ENCODE data around the gene NOG.

NOG gene

GRCh38 chr17:56594320-56595107 is 1.0 kb downstream of the NOG start:
- H3K36me3 Mint-ChIP-seq (ENCODE audit: low read depth), result no peaks in the 10 kb centered on the region
- peak; percentile 56 for DNase-seq
- H3K27me3 Mint-ChIP-seq (ENCODE audit: low read depth, poor library complexity), result peaks cover 62% of the 10 kb centered on the region
- peaks cover 39% of the 10 kb centered on the region for H3K4me1 Mint-ChIP-seq
- no peaks in the 10 kb centered on the region for H3K9me3 Mint-ChIP-seq
- TF ChIP-seq CTCF (IDR thresholded peaks at IDR 0.05), result no peak
- H3K27ac Mint-ChIP-seq, result no peak overlapping the region
- H3K4me3 Mint-ChIP-seq, result peak overlapping the region; percentile 83

GRCh38 chr17:56595108-56595418 is 1.6 kb downstream of the NOG start:
- Mint-ChIP-seq H3K27me3 (ENCODE audit: low read depth, poor library complexity) (peaks cover 57% of the 10 kb centered on the region), H3K4me1 (peaks cover 39% of the 10 kb centered on the region), H3K27ac (no peak overlapping the region), H3K9me3 (no peaks in the 10 kb centered on the region), H3K36me3 (ENCODE audit: low read depth) (no peaks in the 10 kb centered on the region), H3K4me3 (peak overlapping the region; percentile 83)
- no peak for DNase-seq
- TF ChIP-seq CTCF (IDR thresholded peaks at IDR 0.05), result no peak

GRCh38 chr17:56595831-56596690 is 2.6 kb downstream of the NOG start:
- Mint-ChIP-seq H3K9me3 (no peaks in the 10 kb centered on the region), H3K4me3 (peak overlapping the region; percentile 83), H3K27me3 (ENCODE audit: low read depth, poor library complexity) (peaks cover 57% of the 10 kb centered on the region), H3K36me3 (ENCODE audit: low read depth) (no peaks in the 10 kb centered on the region), H3K27ac (no peak overlapping the region), H3K4me1 (peaks cover 39% of the 10 kb centered on the region)
- no peak for TF ChIP-seq CTCF (IDR thresholded peaks at IDR 0.05)
- DNase-seq, result peak; percentile 69

- peak; percentile 60 for DNase-seq
- H3K27ac Mint-ChIP-seq, result no peak overlapping the region
- peaks cover 54% of the 10 kb centered on the region for H3K27me3 Mint-ChIP-seq (ENCODE audit: low read depth, poor library complexity)
- peaks cover 34% of the 10 kb centered on the region for H3K4me1 Mint-ChIP-seq
- no peaks in the 10 kb centered on the region for H3K36me3 Mint-ChIP-seq (ENCODE audit: low read depth)
- H3K9me3 Mint-ChIP-seq, result no peaks in the 10 kb centered on the region
- TF ChIP-seq CTCF (IDR thresholded peaks at IDR 0.05), result no peak
- peak overlapping the region; percentile 83 for H3K4me3 Mint-ChIP-seq
These were observed 3.4 kb downstream of the NOG start for GRCh38 chr17:56596691-56597494.

- Mint-ChIP-seq H3K9me3 (no peaks in the 10 kb centered on the region), H3K4me1 (peaks cover 30% of the 10 kb centered on the region), H3K4me3 (peak overlapping the region; percentile 83), H3K27ac (no peak overlapping the region), H3K27me3 (ENCODE audit: low read depth, poor library complexity) (peaks cover 51% of the 10 kb centered on the region), H3K36me3 (ENCODE audit: low read depth) (no peaks in the 10 kb centered on the region)
- DNase-seq, result peak; percentile 75
- no peak for TF ChIP-seq CTCF (IDR thresholded peaks at IDR 0.05)
These were observed 4.0 kb downstream of the NOG start for GRCh38 chr17:56597495-56597990.
